HG03521 (cell line): ENCODE data around the gene CUX1.
"Not testable (repeated sequence)": the region's sequence is repeated elsewhere in the genome, so short reads cannot be mapped to it uniquely, and the experiment has no call there.

ENCODE experiments used
- ATAC-seq: cut with Tn5 transposase; IDR thresholded peaks from one replicate; pipeline ENCODE4 v1.9.1; 2021; ENCODE audit warnings: mild to moderate bottlenecking, moderate library complexity; ENCODE audit not compliant: unreplicated experiment

CUX1 gene

GRCh38 chr7:101822632-101823031, 5.2 kb downstream of the CUX1 start:
- ATAC-seq, result not testable (repeated sequence)

GRCh38 chr7:101823096-101823495, 5.7 kb downstream of the CUX1 start:
- ATAC-seq, result no peak

- ATAC-seq, result no peak
Observed at GRCh38 chr7:101823596-101823995, 6.2 kb downstream of the CUX1 start.

GRCh38 chr7:101824440-101824839, 7.0 kb downstream of the CUX1 start:
- ATAC-seq, result no peak

GRCh38 chr7:101826081-101826835, 8.8 kb downstream of the CUX1 start:
- no peak for ATAC-seq

- no peak for ATAC-seq
Observed at GRCh38 chr7:101828301-101829020, 11.0 kb downstream of the CUX1 start.

GRCh38 chr7:101829374-101829773, 11.9 kb downstream of the CUX1 start:
- no peak for ATAC-seq

- no peak for ATAC-seq
Observed at GRCh38 chr7:101829821-101830220, 12.4 kb downstream of the CUX1 start.

- ATAC-seq, result not testable (repeated sequence)
Observed at GRCh38 chr7:101831396-101831795, 14.0 kb downstream of the CUX1 start.

- ATAC-seq, result no peak
Observed at GRCh38 chr7:101832205-101832631, 14.8 kb downstream of the CUX1 start.

- no peak for ATAC-seq
Observed at GRCh38 chr7:101832685-101833375, 15.4 kb downstream of the CUX1 start.

- ATAC-seq, result no peak
Observed at GRCh38 chr7:101833799-101834198, 16.4 kb downstream of the CUX1 start.

GRCh38 chr7:101835136-101835535, 17.7 kb downstream of the CUX1 start:
- ATAC-seq, result no peak

GRCh38 chr7:101837433-101837832, 20.0 kb downstream of the CUX1 start:
- not testable (repeated sequence) for ATAC-seq

GRCh38 chr7:101838837-101839483, 21.5 kb downstream of the CUX1 start:
- no peak for ATAC-seq

- no peak for ATAC-seq
Observed at GRCh38 chr7:101841328-101841727, 23.9 kb downstream of the CUX1 start.

GRCh38 chr7:101843293-101844271, 26.2 kb downstream of the CUX1 start:
- ATAC-seq, result no peak

GRCh38 chr7:101845974-101846373, 28.5 kb downstream of the CUX1 start:
- ATAC-seq, result no peak

GRCh38 chr7:101846800-101847538, 29.5 kb downstream of the CUX1 start:
- no peak for ATAC-seq
